Spleen (tissue), 11 donors: Measurements from ENCODE around the gene ARHGEF7. TPM values are rescaled to one million over a fixed set of nuclear protein-coding genes. Genes with fewer than 3 reads are reported as not detected.
"Not testable (repeated sequence)": the region's sequence is repeated elsewhere in the genome, so short reads cannot be mapped to it uniquely, and the experiment has no call there.

Source experiments
- DNase-seq: peaks from one replicate; pipeline ENCODE4 v3.0.0-alpha.2; 2020
- H3K27ac ChIP-seq, 8 donors: fragments of 200-600 bp; sonication (generic) in 7 of 8; 1 replicate in 4 of 8; 2 replicates in 4 of 8; pipeline versions ENCODE4 v1.5.0 to v1.8.0; 2016 to 2021; ENCODE audit warnings: inconsistent platforms in 4 of 8, mild to moderate bottlenecking in 4 of 8, moderate library complexity in 1 of 8
- H3K27me3 ChIP-seq, 7 donors: fragments of 200-600 bp; sonication (generic) in 6 of 7; replicated peaks in 1 of 7; 1 replicate in 4 of 7; 2 replicates in 3 of 7; pipeline versions ENCODE4 v1.5.0 to v1.8.0; 2016 to 2021; ENCODE audit warnings: inconsistent platforms in 3 of 7, mild to moderate bottlenecking in 1 of 7
- H3K36me3 ChIP-seq, 6 donors: fragments of 200-600 bp; sonication (generic) in 5 of 6; 1 replicate in 4 of 6; 2 replicates in 2 of 6; pipeline versions ENCODE4 v1.5.0 to v1.8.0; 2016 to 2021; ENCODE audit warnings: inconsistent platforms in 2 of 6
- H3K4me1 ChIP-seq, 6 donors: fragments of 200-600 bp; sonication (generic) in 5 of 6; 1 replicate in 3 of 6; 2 replicates in 3 of 6; pipeline versions ENCODE4 v1.5.0 to v1.8.0; 2016 to 2021; ENCODE audit warnings: inconsistent platforms in 3 of 6
- H3K4me3 ChIP-seq, 8 donors: fragments of 200-600 bp; sonication (generic) in 7 of 8; 1 replicate in 4 of 8; 2 replicates in 4 of 8; pipeline versions ENCODE4 v1.5.0 to v1.8.0; 2016 to 2021; ENCODE audit warnings: inconsistent platforms in 4 of 8, mild to moderate bottlenecking in 4 of 8, moderate library complexity in 2 of 8
- H3K9me3 ChIP-seq, 8 donors: fragments of 200-600 bp; sonication (generic) in 7 of 8; 1 replicate in 4 of 8; 2 replicates in 4 of 8; pipeline versions ENCODE4 v1.5.0 to v1.8.0; 2016 to 2021; ENCODE audit warnings: inconsistent platforms in 4 of 8
- CTCF ChIP-seq, 11 experiments: fragments of 200-600 bp in 7 of 11; fragments of 450-650 bp in 4 of 11; sonication (generic) in 4 of 11; IDR thresholded peaks in 8 of 11; conservative IDR thresholded peaks in 3 of 11; 1 replicate in 7 of 11; 2 replicates in 4 of 11; pipeline versions ENCODE4 v1.4.0 to v1.8.0; 2016 to 2021; ENCODE audit warnings: antibody characterized with exemption in 11 of 11, inconsistent platforms in 4 of 11, mild to moderate bottlenecking in 1 of 11
- POLR2A ChIP-seq, 3 donors: fragments of 450-650 bp; IDR thresholded peaks; one replicate each; pipeline ENCODE4 v1.5.1; 2017; ENCODE audit warnings: antibody characterized with exemption in 3 of 3, mild to moderate bottlenecking in 1 of 3
- POLR2AphosphoS5 ChIP-seq, 3 donors: sonication (generic); formaldehyde crosslinking; IDR thresholded peaks; one replicate each; pipeline ENCODE4 v1.5.1; 2017; ENCODE audit warnings: antibody characterized with exemption in 3 of 3
- whole genome bisulfite sequencing, 5 donors: extraction: QIAGEN DNeasy Blood & Tissue Kit in 3 of 5; methylation state at CpG; one replicate each; pipeline versions ENCODE4 v1.1.5 to v1.1.7; 2013 to 2018; 5-methylcytosine and 5-hydroxymethylcytosine counted together
- intact Hi-C: fragments of 100-400 bp; cut with DNase I; formaldehyde crosslinking; loops from one replicate; pipeline ENCODE4 v1.15.0; 2023; ENCODE audit warnings: low total_unique reads
- polyA plus RNA-seq, 3 donors: library from polyadenylated mRNA; stranded (reverse); fragments of 200-250 nt; gene quantifications; one replicate each; pipeline ENCODE4 v1.2.1, GENCODE V29; 2013
- total RNA-seq, 7 donors: library from RNA; depleted of rRNA in 3 of 7; stranded (reverse); fragments of >200 nt in 3 of 7; fragmentation: NEBNext Ultra II Directional in 4 of 7; extraction: Animal tissue kit (Norgen Biotek cat#: 25700) in 4 of 7; gene quantifications; one replicate each; pipeline versions ENCODE4 v1.1.0 to v1.2.1, GENCODE V29; 2016 to 2021
- donor health status: healthy with polysubstance abuse.
- donor health status: DM: no; HTN: no; CAD: no; lungs with moderate emphysema.
- donor health status: DM: no; HTN: no; CAD: no.
- donor health status: Bipolar disorder and iron deficiency.
- donor health status: healthy.
- donor health status: DM: no; HTN: no; CAD: no.
- donor health status: DM: yes; HTN: yes; CAD: no.

Gene ARHGEF7
- total and polyA plus RNA-seq, 10 donors: 18.0 to 192 (median 114) TPM

- Histone ChIP-seq H3K36me3 (no peaks in the 10 kb centered on the region), H3K9me3 (peaks cover 0 to 25% (median 16%) of the 10 kb centered on the region in 8 donors), H3K4me1 (no peaks in the 10 kb centered on the region), H3K27me3 (peaks cover 0 to 5% (median 0%) of the 10 kb centered on the region in 7 donors), H3K27ac (no peak overlapping the region), H3K4me3 (no peak overlapping the region)
- WGBS, 5 donors: 85 to 93% (median 91%) methylated on average over 12 of the region's 12 CpGs
- TF ChIP-seq CTCF (IDR thresholded peaks at IDR 0.05 in 8 of 11, conservative IDR thresholded peaks at IDR 0.05 in 3 of 11): no peak
- no peak for TF ChIP-seq POLR2AphosphoS5 (IDR thresholded peaks at IDR 0.05)
- no peak for TF ChIP-seq POLR2A (IDR thresholded peaks at IDR 0.05)
- DNase-seq: no peak
- intact Hi-C loops: no loop called here
Observed at GRCh38 chr13:111079375-111079774, 35.7 kb upstream of the ARHGEF7 start.

- intact Hi-C loops: no loop called here
- WGBS, 5 donors: 69 to 79% (median 75%) methylated on average over 5 of the region's 5 CpGs
- H3K9me3 ChIP-seq: peaks cover 0 to 13% (median 3%) of the 10 kb centered on the region in 8 donors
- H3K4me3 ChIP-seq: no peak overlapping the region
- H3K27ac ChIP-seq: no peak overlapping the region
- no peaks in the 10 kb centered on the region for H3K36me3 ChIP-seq
- no peak for TF ChIP-seq POLR2A (IDR thresholded peaks at IDR 0.05)
- TF ChIP-seq CTCF (IDR thresholded peaks at IDR 0.05 in 8 of 11, conservative IDR thresholded peaks at IDR 0.05 in 3 of 11): no peak
- no peak for TF ChIP-seq POLR2AphosphoS5 (IDR thresholded peaks at IDR 0.05)
- no peak for DNase-seq
- H3K4me1 ChIP-seq: no peaks in the 10 kb centered on the region
- peaks cover 0 to 5% (median 0%) of the 10 kb centered on the region in 7 donors for H3K27me3 ChIP-seq
Observed at GRCh38 chr13:111080642-111081041, 34.5 kb upstream of the ARHGEF7 start.

- Histone ChIP-seq H3K27ac (no peak overlapping the region), H3K4me1 (no peaks in the 10 kb centered on the region), H3K9me3 (no peaks in the 10 kb centered on the region), H3K36me3 (no peaks in the 10 kb centered on the region), H3K4me3 (no peak overlapping the region), H3K27me3 (peaks cover 0 to 5% (median 0%) of the 10 kb centered on the region in 7 donors)
- no peak for TF ChIP-seq POLR2A (IDR thresholded peaks at IDR 0.05)
- TF ChIP-seq CTCF (IDR thresholded peaks at IDR 0.05 in 8 of 11, conservative IDR thresholded peaks at IDR 0.05 in 3 of 11): no peak
- no peak for TF ChIP-seq POLR2AphosphoS5 (IDR thresholded peaks at IDR 0.05)
- DNase-seq: no peak
- WGBS, 5 donors: 52 to 88% (median 79%) methylated on average over 4 of the region's 4 CpGs
- intact Hi-C loops: no loop called here
Observed at GRCh38 chr13:111082240-111082639, 32.9 kb upstream of the ARHGEF7 start.

- DNase-seq, intact Hi-C loops, H3K4me1 ChIP-seq, H3K4me3 ChIP-seq, H3K27me3 ChIP-seq, H3K9me3 ChIP-seq, H3K27ac ChIP-seq, H3K36me3 ChIP-seq: not testable (repeated sequence)
- 85 to 98% (median 94%) methylated on average over 14 of the region's 14 CpGs for whole genome bisulfite sequencing, 5 donors
Observed at GRCh38 chr13:111082769-111083168, 32.3 kb upstream of the ARHGEF7 start.

GRCh38 chr13:111083693-111084092 lies 31.4 kb upstream of the ARHGEF7 start:
- intact Hi-C loops, H3K27ac ChIP-seq, H3K27me3 ChIP-seq, H3K36me3 ChIP-seq, H3K9me3 ChIP-seq, H3K4me1 ChIP-seq, H3K4me3 ChIP-seq, DNase-seq: not testable (repeated sequence)
- WGBS, 5 donors: 74 to 100% (median 92%) methylated on average over 1 to 16 of the region's 25 CpGs
